Measurements from ENCODE around the gene CAPN2. TPM values are rescaled to one million over a fixed set of nuclear protein-coding genes. Genes with fewer than 3 reads are reported as not detected.

CAPN2 gene
- total and polyA plus RNA-seq, 9 donors, result 70.6 to 267 (median 171) TPM

- WGBS, 3 donors, result 31 to 43% (median 38%) methylated on average over 8 of the region's 8 CpGs
- Histone ChIP-seq H3K4me3 (no peak overlapping the region), H3K27ac (peak overlapping the region; percentile 17 to 57), H3K27me3 (no peaks in the 10 kb centered on the region), H3K9me3 (no peaks in the 10 kb centered on the region), H3K4me1 (ENCODE audit: insufficient read depth) (peaks cover 21% of the 10 kb centered on the region), H3K36me3 (no peaks in the 10 kb centered on the region)
- peak in 1 of 5 donors; percentile 48 for DNase-seq
- intact Hi-C loops (cut with DNase I), result no loop called here
- TF ChIP-seq, protein P1, sequence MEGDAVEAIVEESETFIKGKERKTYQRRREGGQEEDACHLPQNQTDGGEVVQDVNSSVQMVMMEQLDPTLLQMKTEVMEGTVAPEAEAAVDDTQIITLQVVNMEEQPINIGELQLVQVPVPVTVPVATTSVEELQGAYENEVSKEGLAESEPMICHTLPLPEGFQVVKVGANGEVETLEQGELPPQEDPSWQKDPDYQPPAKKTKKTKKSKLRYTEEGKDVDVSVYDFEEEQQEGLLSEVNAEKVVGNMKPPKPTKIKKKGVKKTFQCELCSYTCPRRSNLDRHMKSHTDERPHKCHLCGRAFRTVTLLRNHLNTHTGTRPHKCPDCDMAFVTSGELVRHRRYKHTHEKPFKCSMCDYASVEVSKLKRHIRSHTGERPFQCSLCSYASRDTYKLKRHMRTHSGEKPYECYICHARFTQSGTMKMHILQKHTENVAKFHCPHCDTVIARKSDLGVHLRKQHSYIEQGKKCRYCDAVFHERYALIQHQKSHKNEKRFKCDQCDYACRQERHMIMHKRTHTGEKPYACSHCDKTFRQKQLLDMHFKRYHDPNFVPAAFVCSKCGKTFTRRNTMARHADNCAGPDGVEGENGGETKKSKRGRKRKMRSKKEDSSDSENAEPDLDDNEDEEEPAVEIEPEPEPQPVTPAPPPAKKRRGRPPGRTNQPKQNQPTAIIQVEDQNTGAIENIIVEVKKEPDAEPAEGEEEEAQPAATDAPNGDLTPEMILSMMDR (IDR thresholded peaks at IDR 0.05), result no peak
- TF ChIP-seq EP300 (IDR thresholded peaks at IDR 0.05), result no peak
- no peak for TF ChIP-seq POLR2A (IDR thresholded peaks at IDR 0.05)
Measured at GRCh38 chr1:223704921-223705878, 7.1 kb upstream of the CAPN2 start.

DNA sequence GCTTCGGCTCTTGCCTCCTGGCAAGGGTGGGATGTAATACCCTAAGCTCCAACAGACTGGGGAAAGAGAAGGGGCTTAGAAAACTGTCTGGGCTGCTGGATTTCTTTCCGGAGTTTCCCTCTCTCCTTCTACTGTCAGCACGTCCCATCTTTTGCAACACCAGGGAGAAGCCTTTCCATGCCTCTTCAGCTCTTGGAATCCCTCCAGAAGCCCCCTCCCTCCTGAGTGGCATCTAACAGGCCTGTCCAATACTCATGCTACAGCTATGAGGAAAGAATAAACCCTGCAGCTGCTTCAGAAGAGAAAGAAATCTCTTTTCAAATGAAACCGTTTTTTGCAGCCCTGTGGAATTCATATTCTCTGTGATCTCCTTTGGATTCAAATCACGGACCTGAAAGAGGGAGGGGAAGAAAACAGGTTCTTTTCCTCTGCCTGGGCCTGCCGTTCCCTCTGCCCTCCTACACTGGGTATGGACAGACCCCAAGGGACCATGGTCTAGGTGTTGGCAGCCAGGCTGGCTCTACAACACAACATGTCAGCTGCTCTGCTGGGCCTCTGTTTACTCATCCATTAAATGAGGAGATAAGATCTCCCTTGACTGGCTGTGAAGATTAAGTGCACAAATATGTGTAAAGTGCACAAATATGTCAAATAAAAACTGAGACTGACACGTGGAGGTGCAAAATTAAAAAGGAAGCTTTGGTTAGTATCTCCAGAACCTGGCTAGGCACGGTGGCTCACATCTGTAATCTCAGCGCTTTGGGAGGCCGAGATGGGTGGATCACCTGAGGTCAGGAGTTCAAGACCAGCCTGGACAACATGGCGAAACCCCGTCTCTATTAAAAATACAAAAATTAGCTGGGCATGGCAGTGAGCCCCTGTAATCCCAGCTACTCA is 6.0 kb upstream of the CAPN2 start:
- Histone ChIP-seq H3K27ac (peak overlapping the region; percentile 0 to 73), H3K9me3 (no peaks in the 10 kb centered on the region), H3K4me3 (no peak overlapping the region), H3K36me3 (no peaks in the 10 kb centered on the region), H3K27me3 (no peaks in the 10 kb centered on the region), H3K4me1 (ENCODE audit: insufficient read depth) (peaks cover 19% of the 10 kb centered on the region)
- DNase-seq, result peak in 4 of 5 donors; percentile 53 to 70 (median 66)
- WGBS, 3 donors, result 40 to 42% (median 42%) methylated on average over 12 of the region's 12 CpGs
- no peak for TF ChIP-seq POLR2A (IDR thresholded peaks at IDR 0.05)
- TF ChIP-seq, protein P1 (IDR thresholded peaks at IDR 0.05), result no peak
- TF ChIP-seq EP300 (IDR thresholded peaks at IDR 0.05), result no peak
- intact Hi-C loops (cut with DNase I), result no loop called here

DNA sequence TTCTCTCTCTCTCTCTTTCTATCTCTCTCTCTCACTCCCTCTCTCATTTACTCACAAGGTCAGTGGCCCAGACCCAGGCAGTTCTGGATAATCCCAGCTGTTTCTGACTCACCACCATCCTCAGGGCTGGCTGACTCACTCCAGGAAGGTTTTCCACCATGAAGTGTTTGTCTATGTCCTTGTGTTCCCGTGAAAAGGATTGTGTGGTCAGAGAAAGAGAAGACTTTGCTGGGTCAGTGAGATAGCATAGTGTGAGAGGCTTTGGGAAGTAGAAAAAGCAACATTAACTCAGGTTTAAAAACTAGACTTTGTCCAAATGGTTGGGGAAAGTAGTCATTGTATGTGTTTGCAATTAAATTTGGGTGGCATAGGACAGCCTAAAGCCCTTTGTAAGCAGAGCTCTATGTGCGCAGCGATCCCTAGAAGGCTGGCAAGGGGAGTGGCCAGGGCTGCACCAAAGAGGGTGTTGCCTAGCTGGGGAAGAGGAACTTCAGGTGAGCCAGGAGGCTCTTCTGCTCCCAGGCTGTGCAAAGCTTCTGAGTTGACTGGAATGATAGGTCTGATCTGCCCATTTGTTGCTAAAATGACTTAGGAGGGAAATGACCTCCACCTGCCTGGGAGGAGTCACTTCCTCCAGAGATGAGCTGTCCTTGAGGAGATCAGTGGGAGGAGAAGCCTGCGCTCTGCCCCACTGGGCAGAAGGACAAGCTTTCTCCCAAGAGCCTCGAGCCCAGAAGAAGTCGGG is 4.9 kb upstream of the CAPN2 start:
- intact Hi-C loops (cut with DNase I), result no loop called here
- Histone ChIP-seq H3K36me3 (no peaks in the 10 kb centered on the region), H3K27ac (peak overlapping the region; percentile 63 to 73), H3K9me3 (no peaks in the 10 kb centered on the region), H3K4me3 (no peak overlapping the region), H3K4me1 (ENCODE audit: insufficient read depth) (peaks cover 19% of the 10 kb centered on the region), H3K27me3 (no peaks in the 10 kb centered on the region)
- peak; percentile 76 to 90 (median 81) for DNase-seq
- WGBS, 3 donors, result 7 to 21% (median 17%) methylated on average over 6 of the region's 6 CpGs
- TF ChIP-seq EP300 (IDR thresholded peaks at IDR 0.05), result no peak
- TF ChIP-seq, protein P1 (IDR thresholded peaks at IDR 0.05), result peak in 1 of 3 donors; percentile 33

DNA sequence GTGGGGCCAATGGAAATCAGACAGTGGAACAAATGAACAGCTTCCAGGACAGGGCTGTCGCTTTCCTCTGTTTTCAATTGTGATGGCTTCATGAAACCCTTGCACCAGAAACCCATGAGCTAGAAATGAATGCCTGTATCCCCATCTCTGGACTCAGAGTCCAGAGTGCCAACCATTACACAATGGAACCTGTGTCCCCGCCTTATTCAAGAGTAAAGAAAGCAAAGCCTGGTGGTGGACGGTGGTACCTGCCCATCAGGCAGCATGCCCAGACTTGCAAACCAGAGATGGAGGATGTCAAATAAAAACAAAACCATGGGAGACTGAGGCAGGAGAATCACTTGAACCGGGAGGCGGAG is 4.4 kb upstream of the CAPN2 start:
- Histone ChIP-seq H3K27ac (peak overlapping the region; percentile 63 to 73), H3K4me1 (ENCODE audit: insufficient read depth) (peaks cover 19% of the 10 kb centered on the region), H3K4me3 (no peak overlapping the region), H3K9me3 (no peaks in the 10 kb centered on the region), H3K36me3 (no peaks in the 10 kb centered on the region), H3K27me3 (no peaks in the 10 kb centered on the region)
- intact Hi-C loops (cut with DNase I), result loop anchor here in 1 of 4 donors (2.0 kb wide), 1 partner anchor 41 kb away; no protein-coding TSS in a partner anchor
- no peak for DNase-seq
- 62 to 71% (median 69%) methylated on average over 5 of the region's 5 CpGs for WGBS, 3 donors
- TF ChIP-seq EP300 (IDR thresholded peaks at IDR 0.05) (no peak), POLR2A (IDR thresholded peaks at IDR 0.05) (no peak)
- TF ChIP-seq, protein P1 (IDR thresholded peaks at IDR 0.05), result no peak
